ENCODE measurements around the gene GRIK5.

GRCh38 chr19:42030645-42031440 is 39.2 kb downstream of the GRIK5 start:
- TF ChIP-seq CTCF (IDR thresholded peaks at IDR 0.05; ENCODE audit: extremely low read depth in 1 of 2, insufficient read depth in 1 of 2, low read depth in 1 of 2, low read length in 2 of 2) (no peak), POLR2A (IDR thresholded peaks at IDR 0.05; ENCODE audit: low read depth, low read length) (no peak), MAX (IDR thresholded peaks at IDR 0.05; ENCODE audit: insufficient read depth, insufficient read length) (no peak), EZH2 (IDR thresholded peaks at IDR 0.05; ENCODE audit: borderline replicate concordance, low read depth, low read length, severe bottlenecking) (no peak), POLR2AphosphoS5 (IDR thresholded peaks at IDR 0.05; ENCODE audit: insufficient read depth, low read depth, low read length) (no peak), JUN (IDR thresholded peaks at IDR 0.05; ENCODE audit: borderline replicate concordance, insufficient read depth, insufficient read length, low read depth) (no peak)

All from endothelial cell of umbilical vein (primary cell).